HG02678 (cell line): ENCODE data around the gene DYSF.

Experiments
- ATAC-seq: cut with Tn5 transposase; IDR thresholded peaks from one replicate; pipeline ENCODE4 v1.9.1; 2021; ENCODE audit warnings: mild to moderate bottlenecking, moderate library complexity; ENCODE audit not compliant: unreplicated experiment

Gene DYSF

GRCh38 chr2:71714601-71715240 is 261.4 kb downstream of the DYSF start:
- ATAC-seq: no peak

GRCh38 chr2:71715241-71715750 is 261.9 kb downstream of the DYSF start:
- ATAC-seq: no peak

- no peak for ATAC-seq
Measured at GRCh38 chr2:71715951-71716696, 262.8 kb downstream of the DYSF start.

GRCh38 chr2:71716697-71717624 is 263.6 kb downstream of the DYSF start:
- no peak for ATAC-seq

- no peak for ATAC-seq
Measured at GRCh38 chr2:71718686-71719085, 265.3 kb downstream of the DYSF start.

- no peak for ATAC-seq
Measured at GRCh38 chr2:71719520-71720282, 266.3 kb downstream of the DYSF start.

GRCh38 chr2:71720283-71720560 is 266.9 kb downstream of the DYSF start:
- no peak for ATAC-seq

GRCh38 chr2:71720596-71721361 is 267.4 kb downstream of the DYSF start:
- ATAC-seq: no peak

GRCh38 chr2:71721362-71721665 is 268.0 kb downstream of the DYSF start:
- ATAC-seq: no peak

GRCh38 chr2:71721669-71722068 is 268.3 kb downstream of the DYSF start:
- ATAC-seq: no peak

GRCh38 chr2:71722286-71722685 is 268.9 kb downstream of the DYSF start:
- ATAC-seq: no peak

- ATAC-seq: no peak
Measured at GRCh38 chr2:71724793-71725192, 271.4 kb downstream of the DYSF start.

- no peak for ATAC-seq
Measured at GRCh38 chr2:71725836-71726235, 272.5 kb downstream of the DYSF start.

- no peak for ATAC-seq
Measured at GRCh38 chr2:71727562-71727961, 274.2 kb downstream of the DYSF start.

GRCh38 chr2:71728036-71728435 is 274.7 kb downstream of the DYSF start:
- ATAC-seq: no peak

GRCh38 chr2:71730785-71731383 is 277.5 kb downstream of the DYSF start:
- no peak for ATAC-seq

GRCh38 chr2:71734620-71735019 is 281.3 kb downstream of the DYSF start:
- ATAC-seq: no peak

- no peak for ATAC-seq
Measured at GRCh38 chr2:71735676-71736075, 282.3 kb downstream of the DYSF start.
